Stomach (tissue), 4 donors: ENCODE results near the gene PIEZO2.

Experiments used
- CTCF ChIP-seq, 7 experiments: fragments of 450-650 bp in 4 of 7; fragments of 200-600 bp in 3 of 7; sonication (generic) in 3 of 7; IDR thresholded peaks; one replicate each; pipeline ENCODE4 v1.5.1; 2016 to 2019; ENCODE audit warnings: antibody characterized with exemption in 7 of 7, control low read depth in 2 of 7, mild to moderate bottlenecking in 1 of 7
- EP300 ChIP-seq: sonication (generic); formaldehyde crosslinking; IDR thresholded peaks from one replicate; pipeline ENCODE4 v1.6.1; 2017; ENCODE audit warnings: antibody characterized with exemption
- POLR2A ChIP-seq, 4 donors: fragments of 450-650 bp; IDR thresholded peaks; one replicate each; pipeline ENCODE4 v1.6.1; 2016; ENCODE audit warnings: antibody characterized with exemption in 4 of 4, control low read depth in 2 of 4, mild to moderate bottlenecking in 1 of 4, moderate library complexity in 1 of 4
- POLR2AphosphoS5 ChIP-seq, 3 donors: sonication (generic); formaldehyde crosslinking; IDR thresholded peaks; one replicate each; pipeline ENCODE4 v1.6.1; 2016; ENCODE audit warnings: antibody characterized with exemption in 3 of 3

GRCh38 chr18:10864722-10865121 lies 284.6 kb downstream of the PIEZO2 start:
- TF ChIP-seq EP300: no peak
- TF ChIP-seq CTCF (IDR thresholded peaks at IDR 0.05): no peak
- TF ChIP-seq POLR2A (IDR thresholded peaks at IDR 0.05): no peak
- no peak for TF ChIP-seq POLR2AphosphoS5 (IDR thresholded peaks at IDR 0.05)
